Subcutaneous adipose tissue (tissue), 4 donors: ENCODE results near the gene IFIT2. TPM values are rescaled to one million over a fixed set of nuclear protein-coding genes. Genes with fewer than 3 reads are reported as not detected.

Experiments used
- CTCF ChIP-seq: fragments of 450-650 bp; IDR thresholded peaks from one replicate; pipeline ENCODE4 v1.5.1; 2016; ENCODE audit warnings: low read depth, mild to moderate bottlenecking, control low read depth, antibody characterized with exemption, moderate library complexity
- total RNA-seq, 4 donors: library from RNA; depleted of rRNA; stranded (reverse); fragments of >200 nt; gene quantifications; one replicate each; pipeline ENCODE4 v1.1.0, GENCODE V29; 2016

The IFIT2 gene
- total RNA-seq, 4 donors from 2014 or later: 2.3 to 10.9 (median 8.6) TPM

GRCh38 chr10:89352802-89353201 is 51.0 kb downstream of the IFIT2 start:
- TF ChIP-seq CTCF: no peak

- no peak for TF ChIP-seq CTCF
Observed at GRCh38 chr10:89355394-89355931, 53.6 kb downstream of the IFIT2 start.

GRCh38 chr10:89357096-89357495 is 55.2 kb downstream of the IFIT2 start:
- no peak for TF ChIP-seq CTCF

- TF ChIP-seq CTCF: no peak
Observed at GRCh38 chr10:89357975-89358374, 56.1 kb downstream of the IFIT2 start.

Other genes with a start within 250 kb of the IFIT2 start
- 1 to 10 TPM in 3 of 4 donors, not detected in 1; 1.0 to 4.6 (median 1.8) TPM for gene CH25H, start 94.7 kb upstream of the IFIT2 start, total RNA-seq
- 1,000 to 10,000 TPM in 1 of 4 donors, 100 to 1,000 TPM in 2, 10 to 100 TPM in 1; 77.2 to 1,001 (median 137) TPM for gene LIPA, start 50.3 kb upstream of the IFIT2 start, total RNA-seq
- 10 to 100 TPM in 3 of 4 donors, 1 to 10 TPM in 1; 8.2 to 46.3 (median 27.6) TPM for gene IFIT3, start 26.0 kb downstream of the IFIT2 start, total RNA-seq
- not detected for gene IFIT1B, start 76.0 kb downstream of the IFIT2 start, total RNA-seq
- 10 to 100 TPM in 3 of 4 donors, 1 to 10 TPM in 1; 4.7 to 25.1 (median 19.6) TPM for gene IFIT1, start 90.6 kb downstream of the IFIT2 start, total RNA-seq
- 10 to 100 TPM; 15.5 to 20.5 (median 19.6) TPM for gene IFIT5, start 112.5 kb downstream of the IFIT2 start, total RNA-seq
- gene SLC16A12, start 233.5 kb downstream of the IFIT2 start, total RNA-seq: 1 to 10 TPM; 1.0 to 8.9 (median 4.2) TPM